ENCODE measurements around the gene AAMP. TPM values are rescaled to one million over a fixed set of nuclear protein-coding genes. Genes with fewer than 3 reads are reported as not detected.

The AAMP gene
- total and polyA plus RNA-seq, 4 donors: 63.6 to 116 (median 74.6) TPM

- WGBS: 70% methylated on average over 2 of the region's 2 CpGs
- H3K4me3 ChIP-seq (ENCODE audit: low read depth in 1 of 3, low read length in 3 of 3): no peak overlapping the region
- no peak overlapping the region for H3K27ac ChIP-seq (ENCODE audit: low read depth in 1 of 2, low read length in 2 of 2)
- no peak for TF ChIP-seq GABPA (IDR thresholded peaks at IDR 0.05 in 1 of 2, conservative IDR thresholded peaks at IDR 0.05 in 1 of 2)
- no peak for TF ChIP-seq JUND (IDR thresholded peaks at IDR 0.05)
- TF ChIP-seq YY1 (IDR thresholded peaks at IDR 0.05): no peak
- TF ChIP-seq HNF4G (IDR thresholded peaks at IDR 0.05): no peak
- TF ChIP-seq SP1 (IDR thresholded peaks at IDR 0.05): no peak
- TF ChIP-seq, protein P1, sequence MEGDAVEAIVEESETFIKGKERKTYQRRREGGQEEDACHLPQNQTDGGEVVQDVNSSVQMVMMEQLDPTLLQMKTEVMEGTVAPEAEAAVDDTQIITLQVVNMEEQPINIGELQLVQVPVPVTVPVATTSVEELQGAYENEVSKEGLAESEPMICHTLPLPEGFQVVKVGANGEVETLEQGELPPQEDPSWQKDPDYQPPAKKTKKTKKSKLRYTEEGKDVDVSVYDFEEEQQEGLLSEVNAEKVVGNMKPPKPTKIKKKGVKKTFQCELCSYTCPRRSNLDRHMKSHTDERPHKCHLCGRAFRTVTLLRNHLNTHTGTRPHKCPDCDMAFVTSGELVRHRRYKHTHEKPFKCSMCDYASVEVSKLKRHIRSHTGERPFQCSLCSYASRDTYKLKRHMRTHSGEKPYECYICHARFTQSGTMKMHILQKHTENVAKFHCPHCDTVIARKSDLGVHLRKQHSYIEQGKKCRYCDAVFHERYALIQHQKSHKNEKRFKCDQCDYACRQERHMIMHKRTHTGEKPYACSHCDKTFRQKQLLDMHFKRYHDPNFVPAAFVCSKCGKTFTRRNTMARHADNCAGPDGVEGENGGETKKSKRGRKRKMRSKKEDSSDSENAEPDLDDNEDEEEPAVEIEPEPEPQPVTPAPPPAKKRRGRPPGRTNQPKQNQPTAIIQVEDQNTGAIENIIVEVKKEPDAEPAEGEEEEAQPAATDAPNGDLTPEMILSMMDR (IDR thresholded peaks at IDR 0.05; ENCODE audit: low read depth, low read length, missing input control): no peak
- TF ChIP-seq FOXA2 (IDR thresholded peaks at IDR 0.05): no peak
- no peak for TF ChIP-seq HNF4A (conservative IDR thresholded peaks at IDR 0.05)
- TF ChIP-seq REST (IDR thresholded peaks at IDR 0.05): no peak
- TF ChIP-seq RXRA (IDR thresholded peaks at IDR 0.05): no peak
- TF ChIP-seq NR2F2 (IDR thresholded peaks at IDR 0.05): no peak
- no peak for TF ChIP-seq FOXA1 (IDR thresholded peaks at IDR 0.05)
- TF ChIP-seq, protein P2, sequence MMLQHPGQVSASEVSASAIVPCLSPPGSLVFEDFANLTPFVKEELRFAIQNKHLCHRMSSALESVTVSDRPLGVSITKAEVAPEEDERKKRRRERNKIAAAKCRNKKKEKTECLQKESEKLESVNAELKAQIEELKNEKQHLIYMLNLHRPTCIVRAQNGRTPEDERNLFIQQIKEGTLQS (IDR thresholded peaks at IDR 0.05): no peak
- TF ChIP-seq ZBTB33 (IDR thresholded peaks at IDR 0.05): no peak
- TF ChIP-seq RAD21 (IDR thresholded peaks at IDR 0.05): no peak
- H3K9me3 ChIP-seq (ENCODE audit: control insufficient read depth in 4 of 4, low read length in 3 of 4): no peaks in the 10 kb centered on the region
- DNase-seq (ENCODE audit: low spot score): no peak
- H3K27me3 ChIP-seq (ENCODE audit: control insufficient read depth in 4 of 4, insufficient read depth in 4 of 4, low read length in 3 of 4): no peaks in the 10 kb centered on the region
- peaks cover 0 to 2% (median 0%) of the 10 kb centered on the region in 4 donors for H3K36me3 ChIP-seq (ENCODE audit: control insufficient read depth in 4 of 4, insufficient read depth in 3 of 4, low read depth in 1 of 4, low read length in 3 of 4)
- no peak overlapping the region for H3K9ac ChIP-seq (ENCODE audit: low read depth in 1 of 2, low read length in 2 of 2)
- peaks cover 6 to 34% (median 15%) of the 10 kb centered on the region in 4 donors for H3K4me1 ChIP-seq (ENCODE audit: control insufficient read depth in 4 of 4, insufficient read depth in 4 of 4, low read length in 3 of 4)
These were observed 50.0 kb downstream of the AAMP start for GRCh38 chr2:218219934-218220333.
